Activated T-cell treated with anti-CD3 and anti-CD28 coated beads, Interleukin-2, amount 50 U/mL, for 4 hours (primary cell): ENCODE results near the gene DHRS3. TPM values are rescaled to one million over a fixed set of nuclear protein-coding genes. Genes with fewer than 3 reads are reported as not detected.
"Not testable (repeated sequence)": the region's sequence is repeated elsewhere in the genome, so short reads cannot be mapped to it uniquely, and the experiment has no call there.

Source experiments
- ATAC-seq, 2 donors: fragments of 200-7000 bp; cut with Tn5 transposase; one replicate each; pipeline ENCODE4 v1.10.0; 2021
- DNase-seq: peaks from one replicate; pipeline ENCODE4 v3.0.0-alpha.2; 2020
- H3K27me3 Mint-ChIP-seq: one replicate; pipeline ENCODE4 v1.8.0; 2021; ENCODE audit warnings: low read depth, mixed read lengths
- H3K36me3 Mint-ChIP-seq: one replicate; pipeline ENCODE4 v1.8.0; 2022; ENCODE audit warnings: mixed read lengths; ENCODE audit not compliant: insufficient read depth
- H3K4me1 Mint-ChIP-seq: one replicate; pipeline ENCODE4 v1.8.0; 2021; ENCODE audit warnings: low read depth, mixed read lengths
- H3K4me3 Mint-ChIP-seq: one replicate; pipeline ENCODE4 v1.8.0; 2021; ENCODE audit warnings: mild to moderate bottlenecking, moderate library complexity, mixed read lengths
- H3K9me3 Mint-ChIP-seq: one replicate; pipeline ENCODE4 v1.8.0; 2021; ENCODE audit warnings: mixed read lengths
- total RNA-seq, 3 donors: library from RNA; stranded (reverse); gene quantifications; one replicate each; pipeline ENCODE4 v1.2.1, GENCODE V29; 2021

The DHRS3 gene
- total RNA-seq, 3 donors from 2014 or later = 60.4 to 72.6 (median 69.9) TPM

DNA sequence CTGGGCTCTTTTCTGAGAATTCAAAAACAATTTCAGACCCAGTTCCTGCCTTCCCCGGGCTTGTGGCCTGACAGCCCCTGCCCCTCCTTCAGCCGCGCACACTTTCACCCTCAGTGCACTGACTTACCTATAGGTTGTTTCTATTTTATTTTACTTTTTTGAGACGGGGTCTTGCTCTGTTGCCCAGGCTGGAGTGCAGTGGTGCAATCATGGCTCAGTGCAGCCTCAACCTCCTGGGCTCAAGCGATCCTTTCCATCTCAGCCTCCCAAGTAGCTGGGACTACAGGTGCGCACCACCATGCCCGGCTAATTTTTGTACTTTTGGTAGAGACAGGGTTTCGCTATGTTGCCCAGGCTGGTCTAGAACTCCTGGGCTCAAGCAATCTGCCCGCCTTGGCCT lies 27.4 kb upstream of the DHRS3 start:
- ATAC-seq, H3K36me3 Mint-ChIP-seq, H3K4me1 Mint-ChIP-seq, H3K4me3 Mint-ChIP-seq, DNase-seq: not testable (repeated sequence)
- peaks cover 13% of the 10 kb centered on the region for H3K27me3 Mint-ChIP-seq
- peaks cover 11% of the 10 kb centered on the region for H3K9me3 Mint-ChIP-seq

DNA sequence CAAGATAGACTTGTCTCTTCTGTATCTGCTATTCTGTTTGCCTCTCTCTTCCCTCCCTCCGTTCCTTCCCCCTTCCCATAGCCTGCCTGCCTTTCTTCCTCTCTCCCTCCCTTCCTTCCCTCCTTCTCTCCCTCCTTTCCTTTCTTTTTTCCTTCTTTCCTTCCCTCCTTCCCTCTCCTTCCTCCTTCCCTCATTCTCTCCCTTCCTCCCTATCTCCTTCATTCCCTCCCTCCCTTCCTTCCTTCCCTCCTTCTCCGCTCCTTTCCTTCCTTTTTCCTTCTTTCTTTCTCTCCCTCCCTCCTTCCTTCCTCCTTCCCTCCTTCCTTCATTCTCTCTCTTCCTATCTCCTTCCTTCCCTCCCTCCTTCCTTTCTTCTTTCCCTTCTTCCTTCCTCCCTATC lies 26.8 kb upstream of the DHRS3 start:
- H3K27me3 Mint-ChIP-seq = peaks cover 13% of the 10 kb centered on the region
- H3K4me3 Mint-ChIP-seq = no peak overlapping the region
- no peak for ATAC-seq
- H3K36me3 Mint-ChIP-seq = no peaks in the 10 kb centered on the region
- DNase-seq = no peak
- peaks cover 17% of the 10 kb centered on the region for H3K9me3 Mint-ChIP-seq
- H3K4me1 Mint-ChIP-seq = no peaks in the 10 kb centered on the region

DNA sequence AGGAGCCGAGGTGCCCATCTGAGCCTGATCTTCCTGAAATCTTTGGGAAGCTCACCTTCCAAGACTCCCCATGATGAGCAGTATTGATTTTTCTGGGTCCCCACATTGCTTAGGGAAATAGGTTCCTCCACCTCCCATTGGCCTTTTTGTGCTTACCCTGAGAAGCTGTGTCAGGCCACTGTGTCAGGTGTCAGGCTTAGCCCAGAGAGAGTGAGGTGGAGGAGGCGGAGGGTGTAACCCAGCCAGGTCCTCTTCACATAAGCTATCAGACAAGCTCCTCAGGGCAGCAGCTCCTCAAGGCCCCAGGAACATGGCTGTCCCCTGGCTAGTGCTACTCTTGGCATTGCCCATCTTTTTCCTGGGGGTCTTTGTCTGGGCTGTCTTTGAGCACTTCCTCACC lies 26.2 kb upstream of the DHRS3 start:
- H3K4me1 Mint-ChIP-seq = no peaks in the 10 kb centered on the region
- no peak for ATAC-seq
- H3K36me3 Mint-ChIP-seq = no peaks in the 10 kb centered on the region
- DNase-seq = no peak
- peaks cover 19% of the 10 kb centered on the region for H3K9me3 Mint-ChIP-seq
- no peak overlapping the region for H3K4me3 Mint-ChIP-seq
- H3K27me3 Mint-ChIP-seq = peaks cover 11% of the 10 kb centered on the region

DNA sequence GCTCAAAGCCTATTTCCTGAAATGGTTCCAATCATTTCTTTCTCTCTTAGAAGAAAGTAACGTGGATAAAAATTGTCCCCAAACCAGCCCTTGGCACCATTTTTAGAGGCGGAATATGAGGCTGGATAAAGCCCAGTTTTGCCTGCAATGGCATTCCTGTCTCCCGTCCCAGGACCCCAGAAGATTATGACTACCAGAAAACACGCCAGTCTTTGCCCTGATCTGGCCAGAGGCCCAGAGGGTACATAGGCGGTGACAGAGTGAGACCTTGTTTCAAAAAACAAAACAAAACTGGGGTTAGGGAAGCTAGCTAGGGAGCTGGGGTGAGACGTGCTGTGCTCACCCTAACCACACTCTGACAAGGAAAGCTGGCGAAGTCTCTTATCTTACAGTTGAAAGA lies 25.8 kb upstream of the DHRS3 start, which contains the start of gene AADACL4:
Gene AADACL4 (plus strand): TSS at position 301 of the 400 bp plus-strand sequence. CDS start 462 bp downstream, outside the sequence.
- Mint-ChIP-seq H3K4me1 (no peaks in the 10 kb centered on the region), H3K36me3 (no peaks in the 10 kb centered on the region), H3K4me3 (no peak within 1 kb of the TSS), H3K9me3 (peaks cover 19% of the 10 kb centered on the region), H3K27me3 (peaks cover 7% of the 10 kb centered on the region)
- no peak for ATAC-seq
- no peak for DNase-seq

DNA sequence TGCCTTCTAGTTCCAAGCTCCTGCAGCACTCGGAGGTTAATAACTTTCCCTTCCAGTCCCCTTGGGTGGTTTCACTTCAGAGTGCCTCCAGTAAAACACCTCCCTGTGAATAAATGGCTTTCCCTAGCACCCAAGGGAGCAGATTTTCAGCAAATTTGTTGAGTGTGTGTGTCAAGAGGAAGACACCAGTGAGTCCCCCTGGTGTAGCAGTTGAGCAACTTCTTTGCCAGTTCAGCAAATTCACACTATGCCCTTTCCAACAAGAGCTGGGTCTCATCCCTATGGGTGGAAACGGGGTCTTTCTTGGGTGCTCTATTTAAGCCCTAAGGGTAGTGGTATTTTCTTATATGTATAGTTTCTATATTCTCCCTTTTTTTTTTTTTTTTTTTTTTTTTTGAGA lies 25.1 kb upstream of the DHRS3 start:
- no peaks in the 10 kb centered on the region for H3K4me1 Mint-ChIP-seq
- no peak overlapping the region for H3K4me3 Mint-ChIP-seq

DNA sequence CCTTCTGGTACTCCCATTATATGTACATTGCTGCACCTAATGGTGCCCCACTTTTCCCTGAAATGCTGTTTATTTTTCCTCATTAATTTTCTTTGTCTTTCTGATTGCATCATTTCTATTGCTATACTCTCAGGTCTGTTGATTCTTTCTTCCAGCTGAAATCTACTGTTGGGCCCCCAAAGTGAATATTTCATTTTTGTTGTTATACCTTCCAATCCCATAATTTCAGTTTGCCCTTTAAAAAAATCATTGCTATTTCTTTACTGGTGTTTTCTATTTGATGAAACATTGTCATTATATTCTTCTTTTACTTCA lies 22.9 kb upstream of the DHRS3 start:
- Mint-ChIP-seq H3K4me1 (no peaks in the 10 kb centered on the region), H3K27me3 (peaks cover 2% of the 10 kb centered on the region), H3K4me3 (no peak overlapping the region), H3K36me3 (no peaks in the 10 kb centered on the region), H3K9me3 (peaks cover 19% of the 10 kb centered on the region)
- no peak for DNase-seq
- no peak for ATAC-seq

More for the DNA sequence above, 25.1 kb upstream of the DHRS3 start:
- H3K9me3 Mint-ChIP-seq = peaks cover 19% of the 10 kb centered on the region
- DNase-seq = no peak
- H3K27me3 Mint-ChIP-seq = peaks cover 4% of the 10 kb centered on the region
- H3K36me3 Mint-ChIP-seq = no peaks in the 10 kb centered on the region
- no peak for ATAC-seq

DNA sequence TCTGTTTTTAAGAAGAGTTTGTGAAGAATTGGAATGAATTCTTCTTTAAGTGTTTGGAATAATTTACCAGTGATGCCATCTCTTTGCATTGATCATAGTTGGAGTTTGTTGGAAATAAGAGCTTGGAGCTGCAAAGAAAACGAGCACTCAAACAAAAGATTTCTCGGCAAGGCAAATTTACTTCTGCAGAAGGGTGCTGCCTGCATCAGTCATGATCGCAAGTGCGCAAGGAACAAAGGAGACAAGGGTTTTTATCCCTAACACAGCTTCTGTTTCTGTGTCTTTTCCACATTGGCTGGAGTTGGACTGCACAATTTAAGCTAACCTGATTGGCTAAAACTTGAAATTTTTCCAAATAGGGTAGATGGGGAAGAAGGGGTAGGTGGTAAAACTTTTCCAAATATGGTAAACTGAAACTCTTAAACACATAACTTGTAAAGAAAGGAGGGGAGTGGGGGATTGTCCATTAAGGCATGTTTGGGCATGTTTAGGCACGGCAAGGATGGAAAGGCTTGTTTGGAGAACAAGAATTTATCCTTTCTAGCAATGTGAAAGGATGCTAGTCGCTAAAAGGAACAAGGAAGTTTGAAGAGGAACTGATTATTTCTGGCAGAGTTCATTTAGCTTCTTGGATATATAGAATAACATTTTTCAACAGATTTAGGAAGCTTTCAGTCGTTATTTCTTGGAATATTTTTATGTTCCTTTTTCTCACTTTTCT lies 22.4 kb upstream of the DHRS3 start:
- Mint-ChIP-seq H3K27me3 (peaks cover 2% of the 10 kb centered on the region), H3K4me3 (no peak overlapping the region), H3K36me3 (no peaks in the 10 kb centered on the region), H3K4me1 (no peaks in the 10 kb centered on the region), H3K9me3 (peaks cover 19% of the 10 kb centered on the region)
- DNase-seq = no peak
- ATAC-seq = no peak

DNA sequence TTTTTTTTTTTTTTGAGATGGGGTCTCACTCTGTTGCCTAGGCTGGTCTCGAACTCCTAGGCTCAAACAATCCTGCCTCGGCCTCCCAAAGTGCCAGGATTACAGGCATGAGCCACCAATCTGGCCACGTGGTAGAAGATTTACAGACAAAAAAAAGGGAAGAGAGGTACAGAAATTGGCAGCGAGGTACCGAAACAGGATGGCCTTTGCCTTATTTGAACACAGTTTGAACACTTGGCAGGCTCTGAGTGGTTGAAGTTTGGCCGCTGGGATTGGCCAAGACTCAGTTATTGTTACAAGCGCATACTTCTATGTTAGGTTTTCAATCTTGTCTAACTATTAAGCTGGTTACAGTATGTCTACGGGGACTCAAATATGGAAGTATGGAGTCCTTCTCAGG lies 19.7 kb upstream of the DHRS3 start:
- H3K4me1 Mint-ChIP-seq = peaks cover 4% of the 10 kb centered on the region
- peaks cover 19% of the 10 kb centered on the region for H3K9me3 Mint-ChIP-seq
- no peak overlapping the region for H3K4me3 Mint-ChIP-seq
- no peak for ATAC-seq
- no peak for DNase-seq
- no peaks in the 10 kb centered on the region for H3K27me3 Mint-ChIP-seq
- no peaks in the 10 kb centered on the region for H3K36me3 Mint-ChIP-seq

DNA sequence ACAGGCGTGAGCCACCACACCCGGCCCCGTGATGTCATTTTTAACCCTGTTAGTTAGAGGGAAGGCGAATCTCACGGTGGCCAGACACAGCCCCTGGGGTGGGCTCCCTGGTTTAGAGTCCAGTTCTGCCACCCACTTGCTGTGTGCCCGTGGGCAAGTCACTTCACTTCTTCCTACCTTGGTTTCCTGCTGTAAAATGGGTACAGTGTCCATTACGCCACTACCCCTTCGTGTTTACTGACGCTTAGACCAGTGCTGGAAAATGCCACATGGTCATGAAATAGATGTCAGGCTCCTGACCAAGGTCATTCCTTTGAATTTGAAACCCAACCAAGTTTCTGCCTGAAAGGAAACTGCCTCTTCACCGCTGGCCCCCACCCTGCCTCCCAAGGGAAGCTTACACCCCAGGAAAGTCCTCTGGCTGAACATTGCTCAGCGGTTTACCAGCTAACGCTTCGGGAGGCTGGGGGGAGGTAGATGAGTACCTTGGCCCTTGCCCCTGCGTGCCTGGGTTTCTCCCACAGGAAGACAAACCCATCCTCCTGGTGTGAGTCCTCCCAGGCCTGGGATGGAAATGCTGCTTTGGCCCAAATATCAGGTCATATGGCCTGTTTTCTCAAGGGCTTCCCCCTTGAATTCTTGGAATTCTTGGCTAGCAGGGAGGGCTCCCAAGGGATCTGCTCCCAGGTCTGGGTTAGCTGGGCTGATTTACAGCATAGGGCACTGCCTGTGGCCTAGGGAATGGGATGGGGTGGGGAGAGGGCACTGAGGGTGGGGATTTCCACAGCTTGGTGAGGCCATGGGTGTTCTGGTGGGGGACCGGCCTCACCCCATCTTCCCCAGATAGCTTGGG lies 18.3 kb upstream of the DHRS3 start:
- DNase-seq = no peak
- Mint-ChIP-seq H3K4me1 (peaks cover 6% of the 10 kb centered on the region), H3K4me3 (no peak overlapping the region), H3K27me3 (peaks cover 1% of the 10 kb centered on the region), H3K9me3 (peaks cover 16% of the 10 kb centered on the region), H3K36me3 (no peaks in the 10 kb centered on the region)
- no peak for ATAC-seq

DNA sequence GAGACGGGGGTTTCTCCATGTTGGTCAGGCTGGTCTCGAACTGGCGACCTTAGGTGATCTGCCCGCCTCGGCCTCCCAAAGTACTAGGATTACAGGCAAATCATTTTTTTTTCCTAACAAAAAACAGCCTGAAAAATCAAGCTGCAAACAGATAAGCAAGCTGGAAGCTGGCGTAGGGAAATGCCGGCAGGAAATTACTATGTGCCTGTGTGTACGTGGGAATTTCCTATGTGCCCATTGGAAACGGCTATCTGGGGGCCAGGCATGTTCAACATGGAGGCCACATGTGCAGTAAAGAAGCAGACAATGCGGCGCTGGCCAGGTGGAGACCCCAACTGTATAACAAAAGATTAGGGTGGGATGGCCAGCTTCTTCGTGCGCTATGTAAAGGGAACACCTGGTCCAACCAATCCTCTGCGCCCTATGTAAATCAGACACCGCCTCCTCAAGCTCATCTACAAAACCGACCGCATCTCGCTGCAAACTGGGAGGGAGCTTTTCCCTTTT lies 16.7 kb upstream of the DHRS3 start:
- no peak for ATAC-seq
- H3K4me3 Mint-ChIP-seq = no peak overlapping the region
- H3K36me3 Mint-ChIP-seq = no peaks in the 10 kb centered on the region
- H3K4me1 Mint-ChIP-seq = peaks cover 6% of the 10 kb centered on the region
- DNase-seq = no peak
- peaks cover 1% of the 10 kb centered on the region for H3K27me3 Mint-ChIP-seq
- H3K9me3 Mint-ChIP-seq = peaks cover under 1% of the 10 kb centered on the region

DNA sequence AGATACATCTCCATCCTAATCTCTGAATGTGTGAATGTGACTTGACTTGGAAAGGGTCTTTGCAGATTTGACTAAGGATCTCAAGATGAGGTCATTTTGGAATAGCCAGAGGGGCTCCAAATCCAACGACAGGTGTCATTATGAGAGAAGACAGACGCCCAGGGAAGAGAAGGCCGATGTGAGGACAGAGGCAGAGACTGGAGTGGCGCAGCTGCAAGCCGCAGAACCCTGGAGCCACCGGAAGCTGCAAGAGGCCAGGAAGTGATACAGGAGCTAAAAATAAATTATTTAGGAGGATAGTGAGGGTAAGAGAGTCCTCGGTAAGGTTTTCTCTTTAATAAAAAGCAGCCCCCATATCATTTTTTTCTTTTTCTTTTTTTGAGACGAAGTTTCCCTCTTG lies 16.1 kb upstream of the DHRS3 start:
- Mint-ChIP-seq H3K27me3 (peaks cover 1% of the 10 kb centered on the region), H3K36me3 (no peaks in the 10 kb centered on the region), H3K4me1 (peaks cover 6% of the 10 kb centered on the region), H3K4me3 (no peak overlapping the region), H3K9me3 (no peaks in the 10 kb centered on the region)
- DNase-seq (no peak), ATAC-seq (no peak)

DNA sequence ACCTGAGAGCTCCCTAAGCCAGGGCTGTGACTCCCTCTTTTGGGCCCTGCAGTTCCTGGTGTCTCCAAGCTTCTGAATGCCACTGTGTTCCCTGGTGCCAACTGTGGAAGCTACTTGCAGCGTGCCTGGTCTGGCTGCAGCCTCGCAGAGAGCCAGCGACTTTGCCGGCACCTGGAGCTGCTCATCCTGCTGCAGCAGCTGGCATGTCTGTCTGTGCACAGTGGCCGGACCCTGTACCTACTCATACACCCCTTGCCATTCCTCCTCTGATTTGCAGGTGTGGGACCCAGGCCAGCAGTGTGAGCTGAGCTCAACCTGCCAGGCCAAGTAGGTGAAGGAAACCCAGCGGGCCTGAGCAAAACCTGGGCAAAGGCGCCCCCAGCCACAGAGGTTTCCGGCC lies 13.6 kb upstream of the DHRS3 start:
- Mint-ChIP-seq H3K9me3 (no peaks in the 10 kb centered on the region), H3K4me3 (no peak overlapping the region), H3K4me1 (peaks cover 13% of the 10 kb centered on the region), H3K27me3 (peaks cover 1% of the 10 kb centered on the region), H3K36me3 (no peaks in the 10 kb centered on the region)
- DNase-seq (no peak), ATAC-seq (no peak)

DNA sequence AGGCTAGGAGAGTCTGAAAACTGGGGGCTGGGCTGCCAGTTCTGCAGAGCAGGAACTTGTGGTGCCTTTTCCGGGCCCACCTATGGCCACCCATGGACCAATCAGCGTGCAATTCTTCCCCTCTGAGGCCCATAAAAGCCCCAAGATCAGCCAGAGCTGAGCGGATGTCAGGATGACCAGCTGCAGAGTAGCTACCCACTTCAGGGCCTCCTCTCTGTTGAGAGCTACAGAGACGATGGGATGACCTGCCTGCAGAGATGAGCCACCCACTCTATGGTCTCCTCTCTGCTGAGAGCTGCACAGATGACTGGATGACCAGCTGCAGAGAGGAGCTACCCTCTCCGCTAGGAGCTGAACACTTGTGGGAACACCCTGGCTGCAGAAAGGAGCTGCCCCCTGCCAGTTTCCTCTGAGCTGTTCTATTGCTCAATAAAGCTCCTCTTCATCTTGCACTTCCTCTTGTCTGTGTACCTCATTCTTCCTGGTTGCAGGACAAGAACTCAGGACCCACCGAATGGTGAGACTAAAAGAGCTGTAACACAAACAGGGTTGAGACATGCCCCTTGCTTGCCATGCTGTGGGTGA lies 13.0 kb upstream of the DHRS3 start:
- H3K36me3 Mint-ChIP-seq = no peaks in the 10 kb centered on the region
- no peak overlapping the region for H3K4me3 Mint-ChIP-seq
- peaks cover 1% of the 10 kb centered on the region for H3K27me3 Mint-ChIP-seq
- DNase-seq (no peak), ATAC-seq (no peak)
- H3K9me3 Mint-ChIP-seq = no peaks in the 10 kb centered on the region
- H3K4me1 Mint-ChIP-seq = peaks cover 13% of the 10 kb centered on the region

DNA sequence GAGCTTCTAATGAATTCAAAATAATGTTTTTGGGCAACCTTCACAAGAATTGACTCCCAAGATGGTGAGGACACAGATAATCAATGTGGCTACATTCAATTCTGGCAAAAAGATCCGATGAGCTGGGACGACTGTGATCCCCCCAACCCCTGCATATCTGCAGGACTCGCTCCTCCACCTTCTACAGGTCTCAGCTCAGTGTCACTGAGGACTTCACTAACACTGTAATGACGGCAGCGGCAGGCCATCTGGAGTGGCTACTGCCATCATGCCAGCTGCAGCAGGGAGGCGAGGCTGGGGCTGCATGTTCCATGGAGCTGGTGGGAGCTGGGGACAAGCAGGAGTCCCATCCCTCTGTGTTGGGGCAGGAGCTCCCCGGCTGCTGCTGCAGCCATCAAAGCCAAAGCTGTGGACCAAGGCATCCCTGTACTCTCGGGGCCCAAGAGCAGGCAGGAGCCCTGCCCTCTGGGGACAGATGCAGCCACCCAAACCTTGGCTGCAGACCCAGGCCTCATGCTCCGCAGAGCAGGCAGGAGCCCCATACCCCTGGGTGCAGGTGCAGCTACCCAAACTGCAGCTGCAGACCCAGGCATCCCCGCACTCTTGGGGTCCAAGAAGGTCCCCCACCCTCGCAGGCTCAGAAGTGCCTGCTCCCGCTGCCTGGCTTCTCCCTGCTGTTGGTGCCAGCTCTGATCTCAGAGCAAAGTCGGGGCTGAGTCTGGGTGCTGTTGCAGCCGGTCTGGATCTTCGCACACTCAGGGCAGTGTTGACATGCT lies 12.2 kb upstream of the DHRS3 start:
- DNase-seq (no peak), ATAC-seq (no peak)
- Mint-ChIP-seq H3K27me3 (peaks cover 1% of the 10 kb centered on the region), H3K4me1 (peaks cover 13% of the 10 kb centered on the region), H3K9me3 (no peaks in the 10 kb centered on the region), H3K4me3 (no peak overlapping the region), H3K36me3 (no peaks in the 10 kb centered on the region)
